Fibroblast of skin of back (primary cell): ENCODE data around the gene AGL. TPM values are rescaled to one million over a fixed set of nuclear protein-coding genes. Genes with fewer than 3 reads are reported as not detected.
A peak's percentile ranks its signal among the peaks of the same experiment; 100 is the strongest.
"Not testable (repeated sequence)": the region's sequence is repeated elsewhere in the genome, so short reads cannot be mapped to it uniquely, and the experiment has no call there.

Source experiments
- DNase-seq: peaks from one replicate; pipeline ENCODE4 v3.0.0-alpha.2; 2013
- polyA plus RNA-seq, 2 experiments: library from polyadenylated mRNA; unstranded; fragments of 120-200 nt; gene quantifications; one replicate each; pipeline ENCODE4 v1.2.1, GENCODE V29; 2013; ENCODE audit not compliant: insufficient read length in 2 of 2

AGL gene
- 6.8 TPM for polyA plus RNA-seq (2013, experiment 1 of 2; ENCODE audit: insufficient read length)
- polyA plus RNA-seq (2013, experiment 2 of 2; ENCODE audit: insufficient read length), result 10.5 TPM

- DNase-seq, result peak; percentile 78
These were observed at the start of gene AGL for GRCh38 chr1:99849744-99850458. Gene AGL, plus strand, starts transcription at chr1:99850361. Its CDS starts 682 bp downstream, at chr1:99851043.

- no peak for DNase-seq
These were observed 48.6 kb upstream of the AGL start for GRCh38 chr1:99801584-99801983.

- no peak for DNase-seq
These were observed 43.3 kb upstream of the AGL start for GRCh38 chr1:99806882-99807281.

GRCh38 chr1:99808391-99809115 lies 41.6 kb upstream of the AGL start:
- DNase-seq, result peak; percentile 96

GRCh38 chr1:99811075-99811474 lies 39.1 kb upstream of the AGL start:
- no peak for DNase-seq

GRCh38 chr1:99811747-99812146 lies 38.4 kb upstream of the AGL start:
- DNase-seq, result no peak

- no peak for DNase-seq
These were observed 35.7 kb upstream of the AGL start for GRCh38 chr1:99814373-99814900.

GRCh38 chr1:99816656-99817055 lies 33.5 kb upstream of the AGL start:
- DNase-seq, result no peak

GRCh38 chr1:99818063-99818699 lies 32.0 kb upstream of the AGL start:
- DNase-seq, result no peak

GRCh38 chr1:99820546-99820945 lies 29.6 kb upstream of the AGL start:
- DNase-seq, result no peak

- no peak for DNase-seq
These were observed 25.1 kb upstream of the AGL start for GRCh38 chr1:99825098-99825497.

- no peak for DNase-seq
These were observed 24.5 kb upstream of the AGL start for GRCh38 chr1:99825702-99826101.

GRCh38 chr1:99827970-99828369 lies 22.2 kb upstream of the AGL start:
- DNase-seq, result no peak

GRCh38 chr1:99829269-99829668 lies 20.9 kb upstream of the AGL start:
- DNase-seq, result no peak

- DNase-seq, result not testable (repeated sequence)
These were observed 16.2 kb upstream of the AGL start for GRCh38 chr1:99833911-99834310.

- DNase-seq, result not testable (repeated sequence)
These were observed 13.7 kb upstream of the AGL start for GRCh38 chr1:99836171-99837103.

- not testable (repeated sequence) for DNase-seq
These were observed 9.8 kb upstream of the AGL start for GRCh38 chr1:99840353-99840752.

- DNase-seq, result no peak
These were observed 6.4 kb upstream of the AGL start for GRCh38 chr1:99843760-99844159.

GRCh38 chr1:99845201-99845600 lies 5.0 kb upstream of the AGL start:
- not testable (repeated sequence) for DNase-seq

GRCh38 chr1:99849413-99849743 lies 783 bp upstream of the AGL start:
- DNase-seq, result no peak

- DNase-seq, result peak; percentile 5
These were observed 514 bp downstream of the AGL start for GRCh38 chr1:99850459-99851291.
